Muscle of leg (tissue), 11 donors: ENCODE data around the gene KCNQ1OT1. TPM values are rescaled to one million over a fixed set of nuclear protein-coding genes. Genes with fewer than 3 reads are reported as not detected.

Experiments
- DNase-seq: peaks from one replicate; pipeline ENCODE4 v3.0.0; 2013
- H3K27ac ChIP-seq: one replicate; pipeline ENCODE4 v1.5.1; 2013; ENCODE audit warnings: mild to moderate bottlenecking, low read length, control low read depth
- H3K27me3 ChIP-seq: one replicate; pipeline ENCODE4 v1.6.1; 2013; ENCODE audit warnings: low read length; ENCODE audit not compliant: control insufficient read depth, insufficient read depth
- H3K36me3 ChIP-seq: one replicate; pipeline ENCODE4 v1.6.1; 2013; ENCODE audit warnings: low read length; ENCODE audit not compliant: control insufficient read depth, insufficient read depth
- H3K4me1 ChIP-seq: one replicate; pipeline ENCODE4 v1.6.1; 2013; ENCODE audit warnings: low read length; ENCODE audit not compliant: control insufficient read depth, insufficient read depth
- H3K4me3 ChIP-seq: one replicate; pipeline ENCODE4 v1.5.1; 2013; ENCODE audit warnings: low read length, control low read depth
- H3K9me3 ChIP-seq: replicated peaks from 2 replicates; pipeline ENCODE4 v1.6.1; 2013; ENCODE audit warnings: low read depth, low read length; ENCODE audit not compliant: control insufficient read depth
- WGBS: methylation state at CpG from one replicate; pipeline ENCODE4 v1.1.5; 2013; ENCODE audit warnings: missing lambda C conversion rate; ENCODE audit not compliant: insufficient coverage; 5-methylcytosine and 5-hydroxymethylcytosine counted together
- polyA plus RNA-seq, 8 donors: library from polyadenylated mRNA; unstranded; fragments of 120-200 nt; gene quantifications; one replicate each; pipeline versions ENCODE4 v1.2.1 to v1.2.3, GENCODE V29; 2013; ENCODE audit warnings: inconsistent platforms in 1 of 8, low replicate concordance in 1 of 8; ENCODE audit not compliant: insufficient read length in 8 of 8, insufficient read depth in 1 of 8
- total RNA-seq: library from RNA; stranded (reverse); fragments of 120-200 nt; gene quantifications from one replicate; pipeline ENCODE4 v1.2.4, GENCODE V29; 2013

KCNQ1OT1 gene
- total and polyA plus RNA-seq, 9 donors, result 0.45 to 10.8 (median 1.00) TPM

- H3K4me3 ChIP-seq, result no peak overlapping the region
- H3K9me3 ChIP-seq, result no peaks in the 10 kb centered on the region
- no peaks in the 10 kb centered on the region for H3K27me3 ChIP-seq
- no CpG with 5 or more reads among the region's 1 CpG for WGBS
- DNase-seq, result no peak
- H3K4me1 ChIP-seq, result peaks cover 23% of the 10 kb centered on the region
- H3K27ac ChIP-seq, result no peak overlapping the region
- H3K36me3 ChIP-seq, result peaks cover 13% of the 10 kb centered on the region
Observed at GRCh38 chr11:2677127-2677526, 22.7 kb downstream of the KCNQ1OT1 start.

- Histone ChIP-seq H3K27ac (peak overlapping the region; percentile 31), H3K4me3 (no peak overlapping the region), H3K27me3 (no peaks in the 10 kb centered on the region), H3K4me1 (peaks cover 23% of the 10 kb centered on the region), H3K36me3 (peaks cover 13% of the 10 kb centered on the region), H3K9me3 (no peaks in the 10 kb centered on the region)
- DNase-seq, result peak; percentile 46
- WGBS, result 72% methylated on average over 4 of the region's 7 CpGs
Observed at GRCh38 chr11:2675540-2675939, 24.3 kb downstream of the KCNQ1OT1 start.

- Histone ChIP-seq H3K27me3 (no peaks in the 10 kb centered on the region), H3K4me1 (peaks cover 26% of the 10 kb centered on the region), H3K36me3 (peaks cover 15% of the 10 kb centered on the region), H3K4me3 (no peak overlapping the region), H3K27ac (peak overlapping the region; percentile 69), H3K9me3 (no peaks in the 10 kb centered on the region)
- WGBS, result 29% methylated on average over 1 of the region's 8 CpGs
- peak; percentile 70 for DNase-seq
Observed at GRCh38 chr11:2674658-2675131, 25.1 kb downstream of the KCNQ1OT1 start.

GRCh38 chr11:2673871-2674471 is 25.8 kb downstream of the KCNQ1OT1 start:
- Histone ChIP-seq H3K27ac (peak overlapping the region; percentile 69), H3K4me3 (no peak overlapping the region), H3K4me1 (peaks cover 26% of the 10 kb centered on the region), H3K9me3 (no peaks in the 10 kb centered on the region), H3K36me3 (peaks cover 21% of the 10 kb centered on the region), H3K27me3 (no peaks in the 10 kb centered on the region)
- DNase-seq, result peak; percentile 41
- WGBS, result 72% methylated on average over 15 of the region's 16 CpGs

GRCh38 chr11:2673250-2673610 is 26.6 kb downstream of the KCNQ1OT1 start:
- WGBS, result 100% methylated on average over 1 of the region's 2 CpGs
- H3K4me1 ChIP-seq, result peaks cover 26% of the 10 kb centered on the region

GRCh38 chr11:2672553-2673249 is 27.1 kb downstream of the KCNQ1OT1 start:
- no peaks in the 10 kb centered on the region for H3K27me3 ChIP-seq
- WGBS, result 100% methylated on average over 4 of the region's 4 CpGs
- H3K4me1 ChIP-seq, result peaks cover 26% of the 10 kb centered on the region
- no peaks in the 10 kb centered on the region for H3K9me3 ChIP-seq
- H3K36me3 ChIP-seq, result peaks cover 23% of the 10 kb centered on the region
- H3K27ac ChIP-seq, result no peak overlapping the region
- H3K4me3 ChIP-seq, result no peak overlapping the region
- DNase-seq, result no peak

More at GRCh38 chr11:2673250-2673610, 26.6 kb downstream of the KCNQ1OT1 start:
- no peak overlapping the region for H3K27ac ChIP-seq
- no peaks in the 10 kb centered on the region for H3K27me3 ChIP-seq
- H3K4me3 ChIP-seq, result no peak overlapping the region
- DNase-seq, result no peak
- no peaks in the 10 kb centered on the region for H3K9me3 ChIP-seq
- peaks cover 21% of the 10 kb centered on the region for H3K36me3 ChIP-seq

GRCh38 chr11:2671748-2672147 is 28.0 kb downstream of the KCNQ1OT1 start:
- 80% methylated on average over 1 of the region's 3 CpGs for WGBS
- DNase-seq, result no peak
- Histone ChIP-seq H3K27me3 (no peaks in the 10 kb centered on the region), H3K36me3 (peaks cover 23% of the 10 kb centered on the region), H3K9me3 (no peaks in the 10 kb centered on the region), H3K27ac (no peak overlapping the region), H3K4me1 (peaks cover 34% of the 10 kb centered on the region), H3K4me3 (no peak overlapping the region)

- H3K4me1 ChIP-seq, result peaks cover 38% of the 10 kb centered on the region
- H3K36me3 ChIP-seq, result peaks cover 26% of the 10 kb centered on the region
- H3K9me3 ChIP-seq, result no peaks in the 10 kb centered on the region
- no peak for DNase-seq
- 78% methylated on average over 1 of the region's 1 CpG for WGBS
- no peaks in the 10 kb centered on the region for H3K27me3 ChIP-seq
- H3K27ac ChIP-seq, result no peak overlapping the region
- no peak overlapping the region for H3K4me3 ChIP-seq
Observed at GRCh38 chr11:2670541-2671100, 29.2 kb downstream of the KCNQ1OT1 start.

GRCh38 chr11:2669634-2670469 is 29.9 kb downstream of the KCNQ1OT1 start:
- no peaks in the 10 kb centered on the region for H3K27me3 ChIP-seq
- H3K4me3 ChIP-seq, result no peak overlapping the region
- no peak overlapping the region for H3K27ac ChIP-seq
- DNase-seq, result no peak
- H3K9me3 ChIP-seq, result no peaks in the 10 kb centered on the region
- WGBS, result 89% methylated on average over 6 of the region's 8 CpGs
- peaks cover 40% of the 10 kb centered on the region for H3K4me1 ChIP-seq
- H3K36me3 ChIP-seq, result peaks cover 26% of the 10 kb centered on the region

- WGBS, result 80% methylated on average over 5 of the region's 5 CpGs
- Histone ChIP-seq H3K4me1 (peaks cover 40% of the 10 kb centered on the region), H3K36me3 (peaks cover 28% of the 10 kb centered on the region), H3K27me3 (no peaks in the 10 kb centered on the region), H3K9me3 (peaks cover 4% of the 10 kb centered on the region), H3K4me3 (no peak overlapping the region), H3K27ac (no peak overlapping the region)
- DNase-seq, result no peak
Observed at GRCh38 chr11:2668876-2669275, 30.9 kb downstream of the KCNQ1OT1 start.
